CD4-positive, alpha-beta T cell treated with Interleukin-15 for 4 hours (primary cell): ENCODE results near the gene NEMP1.
A peak's percentile ranks its signal among the peaks of the same experiment; 100 is the strongest.
"Not testable (repeated sequence)": the region's sequence is repeated elsewhere in the genome, so short reads cannot be mapped to it uniquely, and the experiment has no call there.

Experiments
- DNase-seq: peaks from one replicate; pipeline ENCODE4 v3.0.0-alpha.2; 2020; ENCODE audit warnings: low spot score

Gene NEMP1

DNA sequence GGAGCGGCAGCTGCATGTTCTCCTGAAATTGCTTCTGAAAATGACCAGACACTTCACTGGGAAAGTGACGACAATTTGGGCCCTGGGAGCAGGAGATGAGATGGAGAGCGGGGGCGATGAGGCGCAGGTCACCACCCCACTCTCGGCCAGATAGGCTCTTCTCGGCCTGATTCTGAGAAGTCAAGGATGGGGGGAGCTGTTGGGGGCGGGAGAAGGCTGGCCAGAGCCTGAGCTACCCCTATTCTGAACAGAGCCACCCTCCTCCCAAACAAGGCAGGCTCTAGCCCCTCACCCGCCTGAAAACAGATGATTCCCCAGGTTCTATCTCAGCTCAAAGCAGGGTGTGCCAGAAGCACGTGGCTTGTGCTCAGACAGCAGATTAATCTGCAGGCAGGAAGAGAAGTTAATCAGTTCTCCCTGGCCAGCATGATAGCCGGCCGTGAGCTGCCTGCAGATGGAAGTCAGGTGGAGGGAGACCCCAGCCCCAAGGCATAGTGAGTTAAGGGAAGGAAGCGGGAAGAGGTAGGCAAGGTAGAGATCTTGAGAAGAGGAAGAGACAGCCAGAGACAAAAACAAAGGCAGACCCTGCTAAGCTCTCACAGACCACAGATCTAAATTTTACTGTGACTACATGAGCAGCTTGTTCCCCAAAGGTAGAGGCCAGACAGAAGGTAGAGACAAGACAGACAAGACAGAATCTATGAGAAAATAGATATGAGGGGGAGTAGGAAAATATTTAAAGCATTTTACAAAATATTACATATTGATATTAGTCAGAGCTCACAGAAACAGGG lies 51.4 kb downstream of the NEMP1 start:
- DNase-seq, result no peak

GRCh38 chr12:57025196-57025595 lies 53.4 kb downstream of the NEMP1 start:
- DNase-seq, result no peak

- not testable (repeated sequence) for DNase-seq
Observed at GRCh38 chr12:57022324-57022723, 56.3 kb downstream of the NEMP1 start.

- no peak for DNase-seq
Observed at GRCh38 chr12:57019983-57020719, 58.4 kb downstream of the NEMP1 start.

GRCh38 chr12:57018906-57019305 lies 59.7 kb downstream of the NEMP1 start:
- DNase-seq, result no peak

GRCh38 chr12:57018353-57018752 lies 60.2 kb downstream of the NEMP1 start:
- DNase-seq, result not testable (repeated sequence)

DNA sequence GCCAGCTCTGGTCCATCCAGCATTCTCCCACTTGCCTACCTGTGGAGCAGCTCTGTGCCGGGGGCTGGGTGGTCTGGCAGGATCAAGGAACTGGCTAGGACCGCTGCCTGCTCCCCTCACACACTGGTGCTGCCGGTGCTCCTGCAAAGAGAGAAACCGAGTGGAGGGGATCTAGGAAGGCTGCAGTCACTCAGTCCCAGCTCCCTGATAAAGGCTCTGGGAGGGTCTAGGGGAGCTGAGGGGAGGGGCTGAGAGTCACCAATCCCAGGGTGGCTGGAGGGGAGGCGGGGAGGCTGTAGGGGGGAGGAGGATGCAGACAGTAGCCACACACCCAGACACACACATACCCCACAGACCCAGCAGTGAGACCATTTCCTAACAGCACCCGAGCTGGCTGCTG lies 62.2 kb downstream of the NEMP1 start, which contains the start of gene TAC3:
TAC3 (minus strand) TSS at position 182 of the 400 bp plus-strand sequence. CDS start 732 bp downstream, outside the sequence.
- no peak for DNase-seq

- DNase-seq, result no peak
Observed at GRCh38 chr12:57012600-57013465, 65.8 kb downstream of the NEMP1 start.

- DNase-seq, result peak; percentile 22
Observed at GRCh38 chr12:57011438-57012424, 66.9 kb downstream of the NEMP1 start.

- no peak for DNase-seq
Observed at GRCh38 chr12:57010627-57011247, 67.9 kb downstream of the NEMP1 start.

DNA sequence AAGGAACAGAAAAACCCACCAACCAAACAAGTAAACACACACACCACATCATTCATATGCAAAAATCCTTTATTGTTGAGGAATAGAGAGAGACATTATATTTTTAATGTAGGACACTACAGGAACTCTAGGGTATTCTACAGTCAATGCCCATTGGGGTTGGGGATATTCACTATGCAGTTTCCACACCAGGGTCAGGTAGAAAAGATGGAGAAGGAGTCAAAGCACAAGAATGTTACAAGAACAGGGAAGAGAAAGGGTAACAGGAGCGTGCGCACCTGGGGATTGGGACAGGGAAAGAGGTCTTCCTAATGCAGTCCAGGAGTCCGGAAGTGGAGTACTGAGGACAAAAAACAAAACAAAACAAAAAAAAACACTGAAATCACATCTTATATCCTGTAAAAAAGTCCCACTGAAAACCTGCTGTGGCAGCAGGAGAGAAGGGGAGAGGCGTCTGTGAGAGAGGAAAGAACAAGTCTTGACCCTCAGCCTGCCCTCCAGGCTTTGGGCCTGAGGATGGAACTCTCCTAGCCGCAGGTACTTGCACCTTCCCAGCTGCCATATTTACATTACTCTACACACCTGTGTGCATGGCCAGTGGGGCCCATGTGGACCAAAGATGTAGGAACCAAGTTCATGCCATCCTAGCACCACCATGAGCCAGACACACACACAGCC lies 68.5 kb downstream of the NEMP1 start:
- DNase-seq, result no peak

- peak; percentile 60 for DNase-seq
Observed at GRCh38 chr12:57008178-57008577, 70.4 kb downstream of the NEMP1 start.

DNA sequence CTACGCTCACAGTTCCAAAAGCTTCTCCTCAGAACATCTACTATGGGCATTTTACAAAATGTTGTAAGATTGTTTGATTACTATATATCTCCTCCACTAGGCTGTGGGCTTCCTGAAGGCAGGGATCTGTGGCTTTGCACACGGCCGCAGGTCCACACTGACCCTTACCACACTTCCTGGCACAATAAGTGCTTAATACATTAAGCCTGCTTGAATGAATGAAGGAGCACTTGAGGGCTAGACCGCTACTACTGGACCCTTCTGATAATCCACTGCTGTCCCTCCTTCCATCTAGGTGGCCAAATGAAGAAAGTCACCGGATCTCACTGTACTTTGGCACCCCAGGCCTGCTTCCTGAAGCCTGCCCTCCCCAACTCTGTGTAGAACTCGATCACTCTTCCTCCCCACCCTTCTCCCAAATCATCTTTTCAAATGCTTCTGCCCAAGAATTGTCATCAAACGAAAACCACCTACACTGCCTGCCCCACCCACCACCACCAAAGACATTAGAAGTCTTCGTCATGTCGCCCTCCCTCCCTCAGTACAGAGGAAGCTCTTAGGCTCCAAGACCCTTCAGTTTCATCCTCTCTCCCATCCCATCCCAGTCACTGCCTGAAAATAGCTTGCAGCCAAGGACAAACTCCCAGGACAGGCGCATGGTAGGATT lies 71.6 kb downstream of the NEMP1 start:
- peak; percentile 12 for DNase-seq

DNA sequence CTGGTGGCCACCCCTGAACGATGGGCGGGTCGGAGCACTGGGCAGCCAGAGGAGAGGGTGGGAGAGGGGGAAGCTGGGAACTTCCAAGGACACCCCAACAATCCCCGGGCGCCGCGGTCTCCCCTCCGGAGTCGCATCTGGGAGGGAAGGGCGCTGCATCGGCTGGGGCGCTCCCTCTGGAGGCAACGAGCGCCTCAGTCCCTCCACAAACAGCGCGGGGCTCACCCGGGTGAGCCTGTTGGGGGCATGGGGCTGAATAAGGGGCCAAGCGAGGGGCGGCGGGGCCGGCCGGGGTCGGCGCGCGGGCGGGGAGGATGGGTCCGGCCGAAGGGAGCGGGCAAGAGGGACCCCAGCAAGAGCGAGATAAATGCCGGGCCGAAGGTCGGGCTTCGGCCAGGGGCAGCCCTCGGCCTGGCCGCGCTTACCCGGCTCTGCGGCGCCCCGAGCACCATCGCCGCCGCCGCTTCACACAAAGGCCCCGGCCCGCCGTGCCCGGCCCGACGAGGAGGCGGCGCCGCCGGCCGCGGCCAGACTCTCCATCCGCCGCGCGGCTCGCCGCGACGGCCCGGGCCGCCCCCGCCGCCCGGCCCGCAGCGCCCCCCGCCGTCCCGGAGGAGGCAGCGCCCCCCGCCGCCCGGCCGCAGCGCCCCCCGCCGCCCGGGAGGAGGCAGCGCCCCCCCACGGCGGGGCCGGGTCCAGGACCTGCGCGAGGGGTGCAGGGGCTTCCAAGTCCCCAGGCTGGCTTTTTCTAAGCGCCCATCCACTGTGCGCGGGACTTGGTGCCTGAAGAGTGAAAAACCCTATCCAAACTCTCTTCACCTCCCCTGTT lies 72.4 kb downstream of the NEMP1 start, which contains the start of gene ZBTB39:
ZBTB39 (minus strand) TSS at position 567 of the 829 bp plus-strand sequence. CDS start 1,629 bp downstream, outside the sequence.
- peak; percentile 64 for DNase-seq
